HEK293T (cell line): ENCODE results near the gene PLEKHA6.

Experiments
- CTCF ChIA-PET: fragments of 350-600 bp; formaldehyde crosslinking; extraction: SDS; loops from one replicate; lab custom pipeline; 2021; ENCODE audit warnings: antibody characterized with exemption, inconsistent platforms; lab: Yijun Ruan, JAX
- POLR2A ChIA-PET: fragments of 350-600 bp; formaldehyde crosslinking; extraction: SDS; loops from one replicate; lab custom pipeline; 2020; ENCODE audit warnings: antibody characterized with exemption, inconsistent platforms; lab: Yijun Ruan, JAX
- DNase-seq: peaks from one replicate; pipeline ENCODE4 v3.0.0; 2012; ENCODE audit warnings: mixed read lengths; ENCODE audit errors: extremely low spot score
- ARNT ChIP-seq: fragments of 450-650 bp; IDR thresholded peaks from 2 replicates; pipeline ENCODE4 v1.6.1; 2017; ENCODE audit warnings: mild to moderate bottlenecking
- BHLHE40 ChIP-seq: fragments of 450-650 bp; IDR thresholded peaks from 2 replicates; pipeline ENCODE4 v1.6.1; 2016; ENCODE audit warnings: mild to moderate bottlenecking, moderate library complexity, borderline replicate concordance
- CTBP1 ChIP-seq: fragments of 450-650 bp; IDR thresholded peaks from 2 replicates; pipeline ENCODE4 v1.6.1; 2016; ENCODE audit warnings: borderline replicate concordance
- ELF4 ChIP-seq: fragments of 450-650 bp; IDR thresholded peaks from 2 replicates; pipeline ENCODE4 v1.6.1; 2017; ENCODE audit warnings: antibody characterized with exemption
- FOXA1 ChIP-seq: fragments of 450-650 bp; IDR thresholded peaks from 2 replicates; pipeline ENCODE4 v1.6.1; 2016; ENCODE audit warnings: mild to moderate bottlenecking
- FOXK2 ChIP-seq: fragments of 450-650 bp; IDR thresholded peaks from 2 replicates; pipeline ENCODE4 v1.6.1; 2016; ENCODE audit warnings: mild to moderate bottlenecking
- FOXM1 ChIP-seq: fragments of 450-650 bp; IDR thresholded peaks from 2 replicates; pipeline ENCODE4 v1.6.1; 2017; ENCODE audit warnings: mild to moderate bottlenecking, borderline replicate concordance
- HDGF ChIP-seq: fragments of 450-650 bp; IDR thresholded peaks from 2 replicates; pipeline ENCODE4 v1.6.1; 2017; ENCODE audit warnings: antibody characterized with exemption, borderline replicate concordance
- L3MBTL2 ChIP-seq: fragments of 450-650 bp; conservative IDR thresholded peaks from 2 replicates; pipeline ENCODE4 v1.6.1; 2016; ENCODE audit warnings: mild to moderate bottlenecking
- LEF1 ChIP-seq: fragments of 450-650 bp; IDR thresholded peaks from 2 replicates; pipeline ENCODE4 v1.6.1; 2017; ENCODE audit warnings: mild to moderate bottlenecking, borderline replicate concordance
- NFRKB ChIP-seq: fragments of 450-650 bp; IDR thresholded peaks from 2 replicates; pipeline ENCODE4 v1.6.1; 2016; ENCODE audit warnings: mild to moderate bottlenecking, moderate library complexity
- SP1 ChIP-seq: fragments of 450-650 bp; IDR thresholded peaks from 2 replicates; pipeline ENCODE4 v1.6.1; 2017
- SUZ12 ChIP-seq: fragments of 450-650 bp; IDR thresholded peaks from 2 replicates; pipeline ENCODE4 v1.6.1; 2016; ENCODE audit warnings: mild to moderate bottlenecking
- TARDBP ChIP-seq: fragments of 450-650 bp; IDR thresholded peaks from 2 replicates; pipeline ENCODE4 v1.6.1; 2016
- ZNF384 ChIP-seq: fragments of 450-650 bp; IDR thresholded peaks from 2 replicates; pipeline ENCODE4 v1.6.1; 2016
- TF ChIP-seq, protein P1 (sequence below): fragments of 450-650 bp; IDR thresholded peaks from 2 replicates; pipeline ENCODE4 v1.6.1; 2016

PLEKHA6 gene

GRCh38 chr1:204228896-204229295 is 130.8 kb downstream of the PLEKHA6 start:
- ChIA-PET POLR2A (no interaction called here), CTCF (interaction anchor here (1.1 kb wide), 1 partner anchor 22 kb away, joined by 3 read pairs; no protein-coding TSS in a partner anchor)
- TF ChIP-seq FOXK2 (no peak), SP1 (no peak)
- no peak for DNase-seq

- POLR2A ChIA-PET: no interaction called here
- TF ChIP-seq SUZ12: no peak
- TF ChIP-seq, protein P1, sequence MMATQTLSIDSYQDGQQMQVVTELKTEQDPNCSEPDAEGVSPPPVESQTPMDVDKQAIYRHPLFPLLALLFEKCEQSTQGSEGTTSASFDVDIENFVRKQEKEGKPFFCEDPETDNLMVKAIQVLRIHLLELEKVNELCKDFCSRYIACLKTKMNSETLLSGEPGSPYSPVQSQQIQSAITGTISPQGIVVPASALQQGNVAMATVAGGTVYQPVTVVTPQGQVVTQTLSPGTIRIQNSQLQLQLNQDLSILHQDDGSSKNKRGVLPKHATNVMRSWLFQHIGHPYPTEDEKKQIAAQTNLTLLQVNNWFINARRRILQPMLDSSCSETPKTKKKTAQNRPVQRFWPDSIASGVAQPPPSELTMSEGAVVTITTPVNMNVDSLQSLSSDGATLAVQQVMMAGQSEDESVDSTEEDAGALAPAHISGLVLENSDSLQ: no peak
- CTCF ChIA-PET: interaction anchor here (1.1 kb wide), 1 partner anchor 21 kb away, joined by 3 read pairs; no protein-coding TSS in a partner anchor
- DNase-seq: no peak
These were observed 131.5 kb downstream of the PLEKHA6 start for GRCh38 chr1:204227996-204228785.

DNA sequence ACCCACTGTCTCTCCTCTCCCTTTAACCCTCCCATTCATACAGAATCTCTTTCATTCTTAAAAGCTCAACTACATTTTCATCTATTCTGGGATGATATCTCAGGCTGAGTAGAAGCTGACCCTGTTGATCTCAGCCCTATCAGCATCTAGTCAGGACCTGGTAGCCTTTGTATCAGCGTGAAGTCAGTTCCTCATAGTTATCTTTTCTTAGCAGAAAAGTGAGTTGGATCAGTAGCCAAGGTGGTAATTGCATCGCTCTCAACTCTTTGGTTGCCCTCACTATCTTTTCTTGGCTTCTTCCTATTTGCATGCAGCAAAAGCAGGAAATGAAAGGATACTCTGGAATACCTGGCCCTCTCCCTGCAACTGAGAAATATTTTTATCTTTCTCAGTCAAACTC is 132.4 kb downstream of the PLEKHA6 start:
- ChIA-PET POLR2A (no interaction called here), CTCF (interaction anchor here (0.6 kb wide), 1 partner anchor 172 kb away, joined by 3 read pairs; no protein-coding TSS in a partner anchor)
- no peak for TF ChIP-seq HDGF
- no peak for TF ChIP-seq ZNF384
- no peak for TF ChIP-seq LEF1
- TF ChIP-seq SP1: no peak
- no peak for TF ChIP-seq BHLHE40
- TF ChIP-seq SUZ12: no peak
- no peak for TF ChIP-seq FOXA1
- no peak for TF ChIP-seq TARDBP
- no peak for TF ChIP-seq FOXK2
- no peak for TF ChIP-seq CTBP1
- TF ChIP-seq, protein P1: no peak
- TF ChIP-seq ARNT: no peak
- TF ChIP-seq ELF4: no peak
- TF ChIP-seq NFRKB: no peak
- TF ChIP-seq FOXM1: no peak
- TF ChIP-seq L3MBTL2: no peak
- DNase-seq: no peak

DNA sequence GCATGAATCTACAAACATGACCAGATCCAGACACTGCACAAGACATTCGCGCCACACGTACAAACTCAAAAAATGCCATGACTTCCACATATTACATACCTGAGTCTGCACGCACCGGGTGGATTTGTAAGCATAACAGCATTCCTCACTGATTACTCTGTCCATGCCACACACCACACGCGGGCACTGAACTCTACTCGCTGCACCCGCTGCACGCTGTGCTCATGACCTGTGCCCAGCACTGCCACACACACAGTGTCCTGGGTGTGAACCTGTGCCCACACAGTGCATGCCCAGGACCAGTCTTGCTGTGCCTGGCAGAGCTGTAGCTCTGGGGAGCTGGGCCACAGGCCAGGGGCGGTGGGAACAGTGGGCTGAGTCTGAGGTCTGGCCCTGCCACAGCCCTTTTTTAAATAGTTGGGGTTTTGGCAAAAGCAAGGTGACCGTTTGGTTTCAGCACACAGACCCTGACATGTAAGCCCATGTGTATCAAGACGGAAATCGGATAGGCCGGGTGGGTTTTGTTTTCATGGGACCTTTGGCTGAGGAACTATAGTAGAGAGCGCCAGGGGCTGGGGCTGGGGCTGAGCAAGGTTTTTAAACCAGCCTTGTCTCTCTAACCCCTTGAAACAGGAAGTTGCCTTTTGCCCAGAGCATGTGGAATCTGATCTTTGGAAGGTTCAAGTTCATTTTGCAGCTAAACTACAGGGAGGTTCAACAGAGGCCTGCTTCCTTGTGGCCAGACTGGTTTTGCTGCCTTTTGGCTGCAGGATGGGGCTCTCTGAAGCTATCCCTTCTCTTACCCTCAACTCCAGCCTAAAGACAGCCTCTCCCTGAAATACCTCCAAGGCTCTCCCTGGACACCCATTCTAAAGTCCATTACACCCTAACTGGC is 133.6 kb downstream of the PLEKHA6 start:
- TF ChIP-seq FOXM1 (no peak), NFRKB (no peak), ELF4 (no peak)
- DNase-seq: no peak
- POLR2A ChIA-PET: no interaction called here
- CTCF ChIA-PET: no interaction called here

- ChIA-PET CTCF (no interaction called here), POLR2A (no interaction called here)
- no peak for DNase-seq
- no peak for TF ChIP-seq SP1
These were observed 135.1 kb downstream of the PLEKHA6 start for GRCh38 chr1:204224655-204225054.

DNA sequence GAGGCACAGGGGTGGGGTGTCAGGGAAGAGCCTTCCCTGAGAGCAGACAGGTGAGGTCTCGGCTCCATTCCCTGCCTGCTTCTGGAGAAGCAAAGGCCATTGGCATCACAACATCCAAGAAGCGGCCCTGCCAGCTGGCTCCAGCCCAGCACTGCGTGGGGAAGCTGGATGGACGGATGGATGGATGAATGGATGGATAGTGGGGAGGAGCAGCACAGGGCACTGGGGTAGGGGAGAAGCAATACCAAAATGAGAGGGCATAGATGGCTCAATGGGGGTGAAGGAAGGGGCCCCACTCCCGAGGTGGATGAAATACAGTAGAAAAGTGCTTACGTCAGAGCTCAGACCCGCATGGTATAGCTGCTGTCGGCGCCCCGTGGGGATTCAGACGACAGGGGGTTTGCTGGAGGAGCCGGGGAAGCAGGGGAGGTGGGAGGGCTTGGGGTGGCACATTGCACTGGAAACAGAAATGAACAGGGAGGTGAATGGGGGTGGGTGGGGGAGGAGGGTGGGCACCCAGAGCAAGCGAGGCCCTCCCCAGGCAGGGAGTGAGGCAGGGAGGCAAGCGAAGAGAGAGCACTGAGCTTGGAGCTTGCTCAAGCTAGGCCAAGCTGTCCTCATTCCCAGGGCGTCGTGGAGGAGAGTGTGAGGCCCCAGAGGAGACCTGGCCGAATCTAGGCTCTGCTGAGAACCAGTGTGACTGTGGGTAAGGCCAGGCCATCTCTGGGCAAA is 136.4 kb downstream of the PLEKHA6 start:
- ChIA-PET POLR2A (no interaction called here), CTCF (interaction anchor here (1.4 kb wide), 1 partner anchor 16 kb away, joined by 6 read pairs; no protein-coding TSS in a partner anchor)
- TF ChIP-seq SP1 (no peak), CTBP1 (no peak), FOXK2 (no peak), ARNT (no peak), TARDBP (no peak), ELF4 (no peak), L3MBTL2 (no peak), ZNF384 (no peak), HDGF (no peak), LEF1 (no peak)
- TF ChIP-seq, protein P1: no peak
- no peak for DNase-seq
